Adipocyte (in vitro differentiated cells): ENCODE results near the gene ARHGEF19.
"Not testable (repeated sequence)": the region's sequence is repeated elsewhere in the genome, so short reads cannot be mapped to it uniquely, and the experiment has no call there.

Experiments
- DNase-seq: peaks from one replicate; pipeline ENCODE4 v3.0.0-alpha.2; 2015; ENCODE audit warnings: low read depth
- H3K27me3 ChIP-seq: replicated peaks from 2 replicates; pipeline ENCODE4 v1.7.0; 2013; ENCODE audit warnings: mild to moderate bottlenecking, low read length, moderate library complexity; ENCODE audit not compliant: control insufficient read depth, insufficient read depth
- H3K36me3 ChIP-seq: 2 replicates; pipeline ENCODE4 v1.7.0; 2013; ENCODE audit warnings: low read length, mild to moderate bottlenecking, moderate library complexity; ENCODE audit not compliant: control insufficient read depth, insufficient read depth, severe bottlenecking
- H3K4me1 ChIP-seq: 2 replicates; pipeline ENCODE4 v1.7.0; 2013; ENCODE audit warnings: mild to moderate bottlenecking, low read length, moderate library complexity; ENCODE audit not compliant: control insufficient read depth, insufficient read depth
- H3K4me3 ChIP-seq: 2 replicates; pipeline ENCODE4 v1.7.0; 2013; ENCODE audit warnings: mild to moderate bottlenecking, low read length, moderate library complexity
- H3K9ac ChIP-seq: 2 replicates; pipeline ENCODE4 v1.7.0; 2013; ENCODE audit warnings: mild to moderate bottlenecking, low read length, moderate library complexity
- H3K9me3 ChIP-seq: 2 replicates; pipeline ENCODE4 v1.7.0; 2013; ENCODE audit warnings: mild to moderate bottlenecking, low read length, moderate library complexity; ENCODE audit not compliant: control insufficient read depth

The ARHGEF19 gene

DNA sequence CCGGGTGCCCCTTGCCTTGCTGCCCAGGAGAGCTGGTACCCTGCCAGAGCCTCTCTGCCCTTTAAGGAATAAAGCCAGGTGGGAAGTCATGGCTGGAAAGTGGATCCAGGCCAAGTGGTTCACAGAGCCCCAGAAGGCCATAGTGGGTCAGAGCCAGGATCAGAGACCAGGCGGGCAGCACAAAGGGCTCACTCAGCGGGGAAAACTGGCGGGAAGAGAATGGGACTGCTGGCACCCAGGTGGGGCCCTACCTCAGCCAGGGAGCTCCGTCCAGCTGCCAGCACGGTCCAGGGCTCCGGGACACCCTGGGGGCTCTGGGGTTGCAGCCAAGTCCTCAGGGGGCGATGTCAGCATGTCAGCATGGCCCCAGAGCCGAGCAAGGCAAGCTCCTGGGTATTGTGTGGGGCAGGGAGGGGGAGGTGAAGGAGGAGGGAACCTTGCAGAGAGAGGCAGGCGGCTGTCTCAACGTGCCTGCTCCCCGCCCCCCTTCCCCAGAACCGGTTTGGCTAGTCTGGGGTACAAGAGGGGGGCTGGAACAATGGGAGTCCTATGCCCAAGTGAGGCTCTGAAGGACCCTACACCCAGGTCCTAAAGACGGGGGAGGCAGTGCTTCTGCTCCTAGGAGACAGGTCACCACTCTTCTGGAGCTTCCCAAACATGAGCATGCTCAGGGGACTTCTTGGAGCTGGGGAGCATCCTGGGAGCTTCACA is at the start of gene ARHGEF19:
Gene ARHGEF19 (minus strand): TSS at position 402 of the 711 bp plus-strand sequence. CDS start 3,598 bp downstream, outside the sequence.
- no peak for DNase-seq
- H3K4me3 ChIP-seq: no peak within 1 kb of the TSS

DNA sequence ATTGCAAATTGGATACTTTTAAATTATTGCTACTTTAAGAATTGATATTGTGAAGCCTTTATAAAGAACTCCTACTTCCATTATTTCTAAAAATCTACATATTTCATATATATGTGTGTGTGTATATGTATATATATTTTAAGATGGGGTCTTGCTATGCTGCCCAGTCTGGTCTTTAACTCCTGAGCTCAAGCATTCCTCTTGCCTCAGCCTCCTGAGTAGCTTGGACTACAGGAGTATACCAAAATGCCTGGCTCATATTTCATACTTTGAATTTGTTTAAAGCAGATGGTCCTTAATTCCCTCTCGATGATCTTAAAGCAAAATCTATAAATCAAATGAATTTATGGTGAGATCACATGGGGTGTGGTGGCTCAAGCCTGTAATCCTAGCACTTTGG is 49.6 kb upstream of the ARHGEF19 start:
- Histone ChIP-seq H3K9me3 (no peaks in the 10 kb centered on the region), H3K36me3 (no peaks in the 10 kb centered on the region), H3K4me3 (no peak overlapping the region), H3K4me1 (peaks cover 12% of the 10 kb centered on the region), H3K27me3 (no peaks in the 10 kb centered on the region), H3K9ac (no peak overlapping the region)
- DNase-seq: no peak

More for the DNA sequence above, at the start of gene ARHGEF19:
- Histone ChIP-seq H3K9ac (no peak within 1 kb of the TSS), H3K4me1 (peaks cover 9% of the 10 kb centered on the region), H3K9me3 (no peaks in the 10 kb centered on the region), H3K27me3 (peaks cover 8% of the 10 kb centered on the region), H3K36me3 (no peaks in the 10 kb centered on the region)

DNA sequence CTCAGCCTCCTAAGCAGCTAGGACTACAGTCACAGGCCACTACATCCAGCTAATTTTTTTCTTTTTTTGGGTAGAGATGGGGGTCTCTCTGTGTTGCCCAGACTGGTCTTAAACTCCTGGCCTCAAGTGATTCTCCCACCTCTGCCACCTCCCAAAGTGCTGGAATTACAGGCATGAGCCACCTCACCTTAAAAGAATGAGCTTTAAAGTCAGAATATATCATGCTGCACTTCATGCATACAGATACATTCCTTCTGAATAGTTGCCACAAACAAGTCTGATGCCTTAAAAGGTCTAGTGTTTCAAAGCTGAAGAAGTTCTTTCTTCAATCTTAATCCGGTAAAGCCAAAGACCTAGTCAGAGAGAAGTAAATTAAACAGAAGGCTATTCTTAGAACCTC is 48.4 kb upstream of the ARHGEF19 start:
- no peaks in the 10 kb centered on the region for H3K9me3 ChIP-seq
- DNase-seq: peak; percentile 34
- no peak overlapping the region for H3K4me3 ChIP-seq
- no peaks in the 10 kb centered on the region for H3K27me3 ChIP-seq
- no peak overlapping the region for H3K9ac ChIP-seq
- peaks cover 5% of the 10 kb centered on the region for H3K36me3 ChIP-seq
- peaks cover 12% of the 10 kb centered on the region for H3K4me1 ChIP-seq

DNA sequence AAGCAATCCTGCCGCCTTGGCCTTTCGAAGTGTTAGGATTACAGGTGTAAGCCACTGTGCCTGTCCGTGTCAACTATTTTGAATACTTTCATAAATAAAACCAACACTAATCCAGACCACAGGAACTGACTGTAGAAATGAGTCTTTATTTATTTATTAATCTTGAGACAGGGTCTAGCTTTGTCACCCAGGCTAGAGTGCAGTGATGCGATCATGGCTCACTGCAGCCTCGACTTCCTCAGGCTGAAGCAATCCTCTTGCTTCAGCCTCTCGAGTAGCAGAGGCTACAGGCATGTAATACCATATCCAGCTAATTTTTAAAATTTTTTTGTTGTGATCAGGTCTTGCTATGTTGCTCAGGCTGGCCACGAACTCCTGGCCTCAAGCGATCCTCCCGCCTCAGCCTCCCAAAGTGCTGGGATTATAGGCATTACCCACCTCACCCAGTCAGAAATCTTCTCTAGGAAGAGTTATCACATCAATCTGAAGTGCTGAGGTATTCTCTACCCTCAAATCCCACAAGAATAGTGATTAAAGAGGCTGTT is 46.2 kb upstream of the ARHGEF19 start:
- no peak for DNase-seq
- H3K4me3 ChIP-seq: no peak overlapping the region
- H3K9ac ChIP-seq: no peak overlapping the region
- peaks cover 22% of the 10 kb centered on the region for H3K36me3 ChIP-seq
- H3K27me3 ChIP-seq: no peaks in the 10 kb centered on the region
- no peaks in the 10 kb centered on the region for H3K9me3 ChIP-seq
- H3K4me1 ChIP-seq: peaks cover 17% of the 10 kb centered on the region

DNA sequence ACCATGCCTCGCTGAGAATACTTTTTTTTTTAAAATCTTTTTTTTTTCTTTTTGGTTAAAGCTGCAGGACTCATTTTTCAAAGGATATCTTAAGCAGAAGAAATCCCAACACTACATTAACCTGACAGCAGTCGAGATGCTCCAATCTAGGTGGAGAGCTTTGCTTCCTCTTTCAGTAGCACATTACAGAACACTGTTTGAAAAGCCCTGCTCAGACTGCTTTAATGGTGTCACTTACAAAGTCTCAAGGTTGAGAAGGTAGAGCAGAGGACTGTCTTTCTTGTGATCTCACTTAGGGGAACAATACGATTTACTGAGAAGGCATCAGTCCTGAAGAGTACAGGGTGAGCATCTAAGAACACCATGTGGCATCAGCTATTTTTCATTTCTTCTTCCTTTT is 45.5 kb upstream of the ARHGEF19 start:
- Histone ChIP-seq H3K9ac (no peak overlapping the region), H3K9me3 (no peaks in the 10 kb centered on the region), H3K4me1 (peaks cover 19% of the 10 kb centered on the region), H3K4me3 (no peak overlapping the region), H3K27me3 (no peaks in the 10 kb centered on the region), H3K36me3 (peaks cover 22% of the 10 kb centered on the region)
- DNase-seq: no peak

DNA sequence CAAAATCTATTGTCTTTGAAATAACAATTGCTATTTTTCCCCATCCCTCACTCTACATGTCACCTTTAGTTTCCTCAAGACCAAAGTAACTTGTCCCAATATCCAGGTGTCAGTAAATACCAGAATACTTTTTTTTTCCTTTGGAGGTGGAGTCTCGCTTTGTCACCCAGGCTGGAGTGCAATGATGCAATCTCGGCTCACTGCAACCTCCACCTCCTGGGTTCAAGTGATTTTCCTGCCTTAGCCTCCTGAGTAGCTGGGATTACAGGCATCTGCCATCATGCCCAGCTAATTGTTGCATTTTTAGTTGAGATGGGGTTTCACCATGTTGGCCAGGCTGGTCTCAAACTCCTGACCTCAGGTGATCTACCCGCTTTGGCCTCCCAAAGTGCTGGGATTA is 45.1 kb upstream of the ARHGEF19 start:
- not testable (repeated sequence) for H3K27me3 ChIP-seq, DNase-seq, H3K4me3 ChIP-seq, H3K9ac ChIP-seq, H3K9me3 ChIP-seq
- peaks cover 22% of the 10 kb centered on the region for H3K36me3 ChIP-seq
- H3K4me1 ChIP-seq: peaks cover 20% of the 10 kb centered on the region

DNA sequence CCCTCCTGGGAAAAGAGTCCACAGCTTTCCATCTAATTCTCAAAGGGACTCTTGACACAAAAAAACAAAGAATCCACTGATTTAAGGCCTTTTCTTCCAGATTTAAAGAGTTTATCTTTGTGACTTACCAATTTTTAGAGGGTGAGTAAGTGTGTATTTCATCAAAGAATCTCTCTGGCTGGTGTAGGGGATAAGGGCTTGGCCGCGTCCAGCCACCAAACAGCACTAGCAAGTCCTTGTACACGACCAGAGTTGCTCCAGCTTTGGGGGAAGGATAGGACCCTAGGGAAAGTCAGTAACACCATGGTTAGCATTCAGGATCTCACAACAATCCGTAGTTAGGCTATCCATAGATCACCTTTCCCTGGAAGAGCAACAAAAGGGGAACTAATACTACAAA is 44.0 kb upstream of the ARHGEF19 start:
- Histone ChIP-seq H3K9ac (no peak overlapping the region), H3K4me1 (peaks cover 20% of the 10 kb centered on the region), H3K36me3 (peaks cover 32% of the 10 kb centered on the region), H3K4me3 (no peak overlapping the region), H3K27me3 (no peaks in the 10 kb centered on the region), H3K9me3 (no peaks in the 10 kb centered on the region)
- no peak for DNase-seq

DNA sequence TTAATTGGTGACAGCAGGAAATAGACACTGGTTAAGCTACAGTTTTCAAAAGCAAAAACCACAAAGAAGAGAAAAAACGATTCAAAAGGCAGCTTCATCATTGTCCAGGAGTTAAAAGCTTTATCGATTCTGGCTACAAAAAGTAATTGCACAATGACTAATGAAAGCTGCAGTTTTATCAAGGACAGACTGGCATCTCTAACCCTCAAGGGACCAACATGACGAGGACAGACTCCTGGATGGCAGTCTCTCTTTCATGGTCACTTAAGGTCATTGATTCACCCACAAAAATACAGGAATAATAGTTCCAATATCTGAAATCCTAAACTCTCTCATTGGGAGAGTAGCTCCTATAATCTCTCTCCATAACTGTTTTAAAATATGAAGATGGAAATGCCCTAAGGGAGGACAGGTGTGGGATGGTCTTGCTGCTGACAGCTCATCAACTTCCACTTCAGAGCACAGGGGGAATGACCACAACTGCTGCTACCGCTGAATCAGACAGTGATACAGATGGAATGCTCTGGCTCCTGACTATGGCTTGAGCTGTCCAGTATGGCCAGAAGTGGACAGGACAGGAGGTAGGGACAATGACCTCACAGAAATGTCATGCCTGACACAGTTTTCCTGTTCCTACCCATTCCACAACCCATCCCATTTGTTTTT is 41.9 kb upstream of the ARHGEF19 start:
- DNase-seq: no peak
- H3K27me3 ChIP-seq: no peaks in the 10 kb centered on the region
- H3K4me1 ChIP-seq: peaks cover 30% of the 10 kb centered on the region
- no peak overlapping the region for H3K9ac ChIP-seq
- peaks cover 42% of the 10 kb centered on the region for H3K36me3 ChIP-seq
- no peak overlapping the region for H3K4me3 ChIP-seq
- no peaks in the 10 kb centered on the region for H3K9me3 ChIP-seq

DNA sequence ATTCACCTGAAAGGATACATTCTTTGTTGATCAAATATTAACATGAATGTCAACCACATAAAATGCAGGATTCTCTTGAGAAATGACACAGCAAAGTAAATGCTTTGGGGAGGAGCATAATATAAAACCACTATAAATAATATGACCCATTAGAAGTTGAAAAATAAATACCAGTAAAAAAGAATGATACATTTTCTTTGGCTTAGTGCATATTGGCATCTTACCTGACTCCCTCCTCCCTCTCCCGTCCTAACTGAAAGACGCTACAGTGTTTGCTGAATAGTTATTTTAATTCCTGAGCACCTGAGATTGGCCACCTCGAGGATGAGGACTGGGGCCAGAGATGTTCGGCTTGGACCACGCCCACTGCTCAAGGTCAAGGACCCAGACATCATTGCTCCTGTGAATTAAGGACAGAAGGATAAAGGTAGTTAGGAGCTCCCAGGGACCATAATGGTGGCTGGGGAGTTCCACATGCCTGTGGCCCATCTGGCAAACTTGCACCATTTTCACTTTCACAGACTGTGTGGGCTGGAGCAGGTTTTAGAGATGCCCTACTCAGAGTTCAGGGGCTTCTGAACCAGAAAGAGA is 41.0 kb upstream of the ARHGEF19 start:
- no peak overlapping the region for H3K4me3 ChIP-seq
- peaks cover 35% of the 10 kb centered on the region for H3K4me1 ChIP-seq
- no peaks in the 10 kb centered on the region for H3K9me3 ChIP-seq
- DNase-seq: no peak
- no peak overlapping the region for H3K9ac ChIP-seq
- H3K36me3 ChIP-seq: peaks cover 42% of the 10 kb centered on the region
- H3K27me3 ChIP-seq: no peaks in the 10 kb centered on the region

DNA sequence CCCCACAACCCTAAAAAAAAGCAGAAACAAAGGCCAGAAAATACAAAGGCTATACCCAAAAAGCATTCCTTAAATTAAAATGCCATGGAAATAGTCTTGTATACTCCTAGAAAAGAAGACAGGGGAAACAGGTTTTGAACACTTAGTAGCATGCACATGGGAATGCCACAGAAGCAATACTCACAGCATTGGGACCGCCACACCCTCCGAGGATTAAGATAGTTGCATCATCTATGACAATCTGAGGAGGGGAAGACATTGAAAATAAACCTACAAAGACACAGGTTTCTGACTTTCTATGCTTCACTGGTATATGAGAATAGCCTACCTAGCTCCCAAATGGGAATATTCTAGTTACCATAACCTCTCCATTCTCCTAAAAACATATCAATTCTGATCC is 40.5 kb upstream of the ARHGEF19 start:
- Histone ChIP-seq H3K4me1 (peaks cover 40% of the 10 kb centered on the region), H3K9ac (no peak overlapping the region), H3K36me3 (peaks cover 42% of the 10 kb centered on the region), H3K27me3 (no peaks in the 10 kb centered on the region), H3K9me3 (no peaks in the 10 kb centered on the region), H3K4me3 (no peak overlapping the region)
- no peak for DNase-seq

DNA sequence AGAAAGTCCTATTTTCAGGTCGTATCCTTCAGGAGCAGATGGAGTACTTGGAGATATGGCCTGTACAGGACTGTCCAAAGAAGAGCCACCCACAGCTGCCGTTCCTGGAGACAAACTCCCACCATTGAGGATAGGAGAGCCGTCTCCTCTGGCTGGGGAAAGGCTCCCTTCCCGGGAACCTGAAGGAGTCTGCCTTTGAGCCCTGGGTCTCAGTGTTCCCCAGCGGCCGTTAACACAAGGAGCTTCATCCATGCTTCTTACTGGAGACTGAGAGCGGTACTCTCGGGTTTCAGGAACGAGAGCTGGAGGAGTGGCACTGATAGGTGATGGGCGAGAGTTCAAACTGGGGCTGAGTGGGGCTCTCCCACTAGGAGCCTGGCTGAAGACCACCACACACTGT is 38.9 kb upstream of the ARHGEF19 start:
- peaks cover 46% of the 10 kb centered on the region for H3K4me1 ChIP-seq
- no peak overlapping the region for H3K9ac ChIP-seq
- no peaks in the 10 kb centered on the region for H3K9me3 ChIP-seq
- DNase-seq: no peak
- H3K27me3 ChIP-seq: no peaks in the 10 kb centered on the region
- no peak overlapping the region for H3K4me3 ChIP-seq
- H3K36me3 ChIP-seq: peaks cover 48% of the 10 kb centered on the region
